GM19395 (cell line): Measurements from ENCODE around the gene SLBP.
A peak's percentile ranks its signal among the peaks of the same experiment; 100 is the strongest.

ENCODE experiments used
- ATAC-seq: cut with Tn5 transposase; IDR thresholded peaks from one replicate; pipeline ENCODE4 v1.9.1; 2021; ENCODE audit warnings: mild to moderate bottlenecking, moderate library complexity; ENCODE audit not compliant: unreplicated experiment

SLBP gene

DNA sequence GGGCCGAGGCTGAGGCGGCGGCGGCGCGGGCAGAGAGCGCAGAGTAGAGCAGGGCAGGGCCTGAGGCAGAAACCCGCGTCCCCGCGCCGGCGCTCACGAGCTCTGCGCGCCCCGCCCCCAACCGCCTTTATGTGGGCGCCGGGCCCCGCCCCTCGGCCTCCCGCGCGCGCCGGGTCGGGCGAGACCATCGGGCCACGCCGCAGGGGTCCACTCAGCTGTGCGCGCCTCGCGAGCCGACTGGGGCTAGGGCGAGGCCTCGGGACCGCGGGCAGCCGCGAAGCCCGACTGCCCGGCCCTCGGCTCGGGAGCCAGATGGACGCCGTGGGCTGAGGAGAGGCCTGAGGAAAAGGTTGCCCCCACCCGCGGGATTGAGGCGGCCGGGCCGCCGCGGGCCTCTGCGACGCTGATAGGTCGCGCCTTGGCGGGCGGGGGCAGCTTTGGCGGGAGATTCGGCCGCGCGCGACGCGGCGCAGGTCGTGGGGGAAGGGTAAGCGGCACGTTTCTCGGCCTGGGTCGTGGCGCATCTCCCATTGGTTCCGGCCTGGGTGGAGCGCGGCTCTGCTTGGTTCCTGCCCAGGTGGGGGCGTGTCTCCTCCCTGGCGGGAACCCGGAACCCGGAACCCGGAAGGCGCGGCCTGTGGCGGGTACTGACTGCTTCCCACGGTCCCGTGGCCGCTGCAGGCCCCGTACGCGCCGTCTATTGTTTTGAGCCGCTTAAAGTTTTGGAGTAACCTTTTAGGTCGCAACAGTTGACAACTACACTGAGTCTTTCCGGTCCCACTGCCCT, at the start of gene SLBP:
TSS of gene SLBP (minus strand) at position 104 of the 787 bp plus-strand sequence. CDS start 131 bp downstream, outside the sequence.
- ATAC-seq: peak; percentile 80

DNA sequence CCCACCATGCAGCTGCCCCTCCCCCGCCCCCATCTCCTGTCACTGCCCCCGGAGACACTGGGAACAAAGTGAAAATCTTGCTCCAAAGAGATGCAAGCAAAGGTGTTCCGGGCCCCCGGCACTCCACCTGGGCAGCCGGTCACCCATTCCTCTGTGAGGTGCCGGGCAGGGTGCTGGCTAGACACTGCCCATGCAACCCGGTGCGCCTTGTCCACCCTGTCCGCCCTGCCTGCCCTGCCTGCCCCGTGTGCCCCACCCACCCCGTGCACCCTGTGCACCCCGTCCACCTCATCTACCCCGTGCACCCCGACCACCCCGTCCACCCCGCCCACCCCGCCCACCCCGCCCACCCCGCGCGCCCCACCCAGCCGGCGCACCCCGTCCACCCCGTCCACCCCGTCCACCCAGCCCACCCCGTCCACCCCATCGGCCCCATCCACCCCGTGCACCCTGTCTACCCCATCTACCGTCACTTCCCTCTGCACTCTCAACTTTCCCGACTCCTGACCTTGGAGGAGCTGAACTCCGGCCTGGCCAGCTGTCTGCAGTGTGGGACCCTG, 49.1 kb upstream of the SLBP start:
- ATAC-seq: no peak

DNA sequence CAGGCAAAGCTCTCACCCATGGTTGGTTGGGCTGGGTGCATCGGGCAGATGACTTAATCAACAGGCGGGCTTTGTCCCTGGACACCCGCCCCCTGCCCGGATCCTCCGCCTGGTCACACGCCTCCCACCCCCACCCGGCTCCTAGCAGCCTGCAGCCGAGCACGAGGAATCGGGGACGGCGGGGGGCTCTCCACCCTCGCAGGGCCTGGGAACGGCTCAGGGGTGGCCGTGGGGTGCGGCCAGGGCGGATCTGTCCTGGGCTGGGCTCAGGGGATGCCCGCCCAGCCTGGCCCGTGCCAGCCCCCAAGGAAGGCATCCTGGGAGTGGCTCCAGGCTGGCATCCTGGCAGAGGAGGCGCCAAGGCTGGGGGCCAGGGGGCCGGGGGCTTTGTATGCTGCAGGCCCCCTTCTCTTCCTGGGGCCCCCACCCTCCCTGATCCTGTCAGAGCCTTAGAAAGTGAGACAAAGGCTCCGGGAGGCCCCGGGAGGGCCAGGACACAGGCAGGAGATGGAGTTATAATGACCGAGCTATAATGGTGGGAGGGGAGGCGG, 48.5 kb upstream of the SLBP start:
- no peak for ATAC-seq

DNA sequence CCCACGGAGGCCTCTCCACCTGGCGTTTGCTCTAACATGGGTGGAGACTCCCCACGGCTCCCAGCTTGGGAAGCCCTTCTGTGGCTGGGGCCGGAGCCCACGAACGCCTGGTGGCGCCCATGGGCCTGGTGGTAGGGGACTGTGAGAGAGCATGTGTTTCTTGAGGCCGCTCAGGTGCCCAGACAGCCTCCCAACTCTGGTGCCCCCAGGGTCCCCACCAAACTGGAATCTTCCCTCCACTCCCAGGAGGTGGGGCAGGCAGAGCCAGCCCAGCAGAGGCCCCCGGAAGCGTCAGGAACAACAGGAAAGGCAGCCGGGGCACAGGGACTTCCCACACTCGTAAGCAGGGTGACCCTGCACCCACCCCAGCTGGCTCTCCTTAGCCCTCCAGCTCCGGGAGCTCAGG, 47.7 kb upstream of the SLBP start:
- ATAC-seq: no peak

DNA sequence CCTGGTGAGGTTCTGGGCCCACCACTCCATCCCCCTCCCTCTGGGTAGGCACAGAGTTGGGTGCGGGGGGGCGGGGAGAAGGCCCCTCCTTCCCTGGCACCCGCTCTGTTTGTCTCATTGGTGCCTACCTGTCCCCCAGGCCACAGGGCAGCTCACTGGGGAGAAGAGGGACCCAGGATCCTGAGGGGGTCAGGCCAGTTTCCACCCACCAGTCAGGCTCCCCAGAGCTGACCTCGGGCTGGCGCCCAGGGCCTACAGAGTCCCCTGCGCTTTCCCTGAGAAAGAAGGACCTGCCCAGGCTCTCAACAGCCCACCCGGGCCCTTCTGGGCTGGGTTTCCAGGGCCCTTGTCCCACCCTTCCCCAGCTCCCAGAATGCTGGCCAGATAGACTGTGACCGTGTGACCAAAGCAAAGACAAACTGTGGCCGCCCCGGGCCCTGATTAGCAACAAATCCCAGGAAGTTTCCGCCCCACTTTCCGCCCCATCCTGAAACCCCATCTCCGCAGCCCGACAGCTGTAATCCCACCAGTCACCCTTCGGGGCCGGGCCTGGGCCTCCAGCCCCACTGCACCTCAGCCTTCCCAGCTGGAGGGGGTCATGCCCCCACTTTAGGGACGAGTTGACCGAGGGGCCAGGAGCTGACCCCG, 47.2 kb upstream of the SLBP start:
- no peak for ATAC-seq

DNA sequence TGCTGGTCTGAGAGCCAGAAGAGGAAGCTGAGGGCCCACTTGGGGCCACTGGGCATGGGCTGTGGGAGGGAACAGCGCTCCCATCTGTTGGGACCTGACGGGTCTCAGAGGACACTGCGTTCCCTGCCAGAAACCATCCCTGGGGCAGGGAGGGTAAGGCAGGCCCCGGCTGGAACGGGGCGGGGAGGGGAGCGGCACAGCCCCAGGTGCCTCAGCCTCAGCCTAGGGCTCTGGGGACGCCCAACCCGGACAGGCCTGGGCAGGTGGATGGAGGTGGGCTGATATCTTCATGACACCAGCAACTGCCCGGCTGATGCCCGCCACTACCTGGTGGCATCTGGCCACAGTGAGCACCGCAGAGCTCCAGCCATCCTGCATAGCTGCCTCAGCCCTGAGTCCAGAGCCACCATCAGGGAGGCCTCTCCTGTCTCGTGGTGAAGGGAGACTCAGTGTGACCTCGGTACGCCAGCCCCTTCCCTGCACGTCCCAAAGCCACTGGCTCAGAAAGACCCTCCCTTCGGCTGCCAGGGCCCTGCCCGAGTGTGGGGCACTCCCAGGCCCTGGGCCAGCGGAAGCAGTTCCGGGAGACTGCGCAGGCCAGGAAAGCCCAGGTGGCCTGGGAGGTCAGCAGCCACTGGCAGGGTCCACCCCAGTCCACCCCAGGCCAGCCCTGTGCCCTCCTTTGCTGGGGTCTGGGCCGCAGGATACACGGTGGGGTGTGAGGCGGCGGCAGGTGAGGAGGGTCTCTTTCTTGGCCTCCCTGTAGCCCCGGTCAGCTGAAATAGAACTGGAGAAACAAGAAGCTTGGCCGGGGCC, 46.4 kb upstream of the SLBP start:
- ATAC-seq: no peak

DNA sequence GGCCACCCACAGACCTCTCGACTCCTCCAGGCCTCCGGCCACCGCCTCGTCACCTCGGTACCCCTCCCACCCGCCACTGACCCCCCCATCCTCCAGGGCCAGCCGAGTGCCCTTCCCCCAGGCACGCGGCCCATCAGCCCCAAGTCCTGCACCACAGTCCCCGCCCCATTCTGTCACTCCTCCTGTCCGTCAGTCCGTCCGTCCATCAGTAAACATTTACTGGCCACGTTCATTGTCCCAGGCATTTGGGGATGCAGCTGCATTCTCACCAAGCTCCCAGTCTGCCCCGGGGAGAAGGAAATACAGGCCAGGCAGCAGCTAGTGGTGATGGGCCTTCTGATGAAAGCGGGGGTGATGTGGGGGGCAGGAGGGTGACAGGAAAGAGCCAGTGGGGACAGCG, 45.7 kb upstream of the SLBP start:
- ATAC-seq: no peak

DNA sequence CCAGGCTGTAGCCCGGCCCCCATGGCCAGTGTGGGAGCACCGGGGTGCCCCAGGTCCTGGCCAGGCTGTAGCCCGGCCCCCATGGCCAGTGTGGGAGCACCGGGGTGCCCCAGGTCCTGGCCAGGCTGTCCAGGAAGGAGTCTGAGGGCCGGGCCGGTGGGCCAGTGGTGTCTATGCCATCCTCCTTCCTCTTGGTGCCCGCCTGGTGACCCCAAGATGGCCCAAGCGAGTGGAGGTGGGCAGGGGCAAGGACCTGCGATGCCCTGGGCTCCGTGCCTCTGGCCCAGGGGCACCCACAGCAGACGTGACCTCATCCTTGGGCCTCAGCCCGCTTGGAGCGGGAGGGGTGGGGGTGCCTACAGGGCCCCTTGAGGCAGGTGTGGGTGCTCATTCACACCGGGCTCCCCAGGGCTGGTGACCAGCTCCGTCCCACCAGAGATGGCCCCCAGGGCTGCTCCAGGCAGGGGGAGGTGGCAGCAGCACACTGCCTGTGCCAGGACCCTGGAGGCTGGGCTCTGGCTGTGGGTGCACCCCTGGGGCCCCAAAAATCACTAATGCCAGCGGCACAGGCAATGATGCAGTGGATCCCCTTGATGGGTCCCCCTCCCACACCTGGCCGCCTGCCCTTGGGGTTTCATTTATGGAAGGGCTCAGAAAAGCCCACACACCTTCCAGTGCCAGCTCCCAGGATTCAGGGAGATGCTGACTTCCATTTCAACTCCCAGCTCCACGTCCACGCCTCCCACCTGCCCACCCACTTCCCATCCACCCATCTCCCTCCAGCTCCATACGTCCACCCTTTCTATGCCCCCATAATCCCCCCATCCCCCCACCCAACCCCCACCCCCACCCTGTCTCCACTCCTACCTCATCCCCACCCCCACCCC, 45.0 kb upstream of the SLBP start:
- no peak for ATAC-seq

DNA sequence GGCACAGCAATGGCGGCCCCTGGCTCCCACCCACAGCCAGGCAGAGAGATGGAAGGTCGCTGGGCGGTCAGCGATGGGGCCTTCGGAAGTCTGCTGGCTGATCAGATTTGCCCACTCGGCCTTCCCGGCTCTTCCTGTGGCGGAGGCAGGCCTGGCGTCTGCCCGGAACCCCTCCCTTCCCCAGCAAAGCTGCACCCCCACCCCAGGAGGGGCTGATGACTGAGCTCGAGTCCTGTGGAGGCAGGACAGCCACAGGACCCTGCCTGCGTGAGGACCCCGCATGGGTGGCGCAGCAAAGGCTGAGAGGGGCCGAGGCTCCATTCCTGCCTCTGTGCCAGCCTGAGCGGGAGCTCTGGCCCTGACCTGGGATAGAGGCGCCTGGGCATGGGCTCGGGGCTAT, 44.0 kb upstream of the SLBP start:
- ATAC-seq: no peak

DNA sequence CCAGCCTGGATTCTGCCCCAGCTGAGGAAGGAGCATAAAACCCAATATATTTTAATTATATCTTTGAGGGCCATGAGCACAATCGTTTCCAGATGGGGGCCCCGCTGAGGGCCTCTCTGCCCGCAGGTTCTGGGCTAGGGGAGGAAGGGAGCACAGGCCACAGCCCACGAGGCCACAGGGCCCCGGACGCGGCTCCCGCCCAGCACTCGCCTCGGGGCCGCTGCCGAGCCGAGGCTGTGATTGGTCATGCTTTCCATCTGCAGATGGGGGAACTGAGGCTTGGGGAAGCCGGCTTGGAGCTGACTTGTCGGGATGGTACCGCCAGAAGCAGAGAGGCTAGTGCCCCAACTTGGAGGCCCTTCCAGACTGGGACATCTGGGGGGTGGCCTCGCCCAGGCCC, 43.2 kb upstream of the SLBP start:
- ATAC-seq: no peak

DNA sequence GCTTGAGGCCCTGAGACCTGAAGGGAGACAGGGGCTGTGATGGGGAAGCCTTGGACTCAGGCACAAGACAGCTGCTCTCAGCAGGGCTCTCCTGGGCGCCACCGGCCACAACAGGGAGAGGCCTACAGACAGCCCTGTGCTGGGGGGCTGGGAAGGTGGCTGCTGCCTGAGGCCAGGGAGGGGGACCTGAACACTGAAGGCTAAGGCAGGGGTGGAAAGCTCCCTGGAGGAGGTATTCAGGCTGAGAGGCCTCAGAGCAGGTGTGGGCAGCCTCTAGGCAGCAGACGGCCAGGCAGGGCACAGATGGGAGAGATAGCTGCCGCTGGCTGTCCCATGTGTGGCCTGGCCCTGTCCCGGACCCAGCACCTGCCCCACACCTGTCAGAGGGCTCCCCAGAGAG, 42.2 kb upstream of the SLBP start:
- ATAC-seq: no peak

DNA sequence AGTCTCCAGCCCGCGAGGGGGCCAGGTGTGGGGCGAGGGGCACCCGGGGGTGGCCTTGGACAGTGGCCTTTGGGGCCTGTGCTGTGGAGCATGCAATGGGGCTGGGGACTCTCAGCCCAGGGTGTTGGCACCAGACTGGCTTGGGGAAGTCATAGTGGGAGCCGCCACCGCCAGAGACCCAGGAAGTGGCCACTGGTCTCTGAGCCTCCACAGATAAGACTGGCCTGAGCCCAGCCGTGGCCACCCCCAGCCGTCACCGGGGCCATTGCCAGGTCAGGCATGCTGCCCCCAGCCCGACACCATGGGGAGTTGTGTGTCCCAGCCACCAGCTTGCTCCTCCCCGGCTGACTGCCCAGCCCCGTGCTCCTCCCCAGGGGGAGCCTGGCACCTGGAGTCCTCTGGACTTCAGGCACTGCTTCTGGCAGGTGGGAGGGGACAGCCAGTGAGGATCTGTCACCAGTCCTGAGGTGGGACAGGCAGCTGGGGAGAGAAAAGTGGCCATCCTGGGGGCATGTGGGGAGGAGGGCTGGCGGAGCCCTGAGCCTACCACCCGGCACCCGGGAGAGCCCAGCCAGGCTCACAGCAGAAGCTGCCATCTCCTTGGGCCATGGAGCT, 41.7 kb upstream of the SLBP start:
- no peak for ATAC-seq

DNA sequence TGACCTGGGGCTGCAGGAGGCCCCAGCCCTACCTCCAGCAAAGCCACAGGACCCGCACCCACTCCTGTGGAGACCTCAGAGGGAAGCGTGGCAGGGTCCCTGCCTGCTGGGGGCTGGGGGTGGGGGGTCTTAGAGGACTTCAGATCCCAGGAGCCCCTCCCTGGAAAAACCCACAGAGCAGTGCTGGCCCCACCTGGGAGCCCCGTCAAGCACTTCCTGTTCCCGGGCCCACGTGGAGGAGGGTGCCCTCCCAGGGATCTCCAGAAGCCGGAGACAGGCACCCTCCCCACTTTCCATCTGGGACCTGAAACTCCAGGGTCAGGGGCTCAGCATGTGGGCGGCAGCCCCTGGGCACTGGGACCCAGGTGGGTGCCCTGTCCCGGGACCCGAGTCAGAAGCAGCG, 41.2 kb upstream of the SLBP start:
- ATAC-seq: no peak

DNA sequence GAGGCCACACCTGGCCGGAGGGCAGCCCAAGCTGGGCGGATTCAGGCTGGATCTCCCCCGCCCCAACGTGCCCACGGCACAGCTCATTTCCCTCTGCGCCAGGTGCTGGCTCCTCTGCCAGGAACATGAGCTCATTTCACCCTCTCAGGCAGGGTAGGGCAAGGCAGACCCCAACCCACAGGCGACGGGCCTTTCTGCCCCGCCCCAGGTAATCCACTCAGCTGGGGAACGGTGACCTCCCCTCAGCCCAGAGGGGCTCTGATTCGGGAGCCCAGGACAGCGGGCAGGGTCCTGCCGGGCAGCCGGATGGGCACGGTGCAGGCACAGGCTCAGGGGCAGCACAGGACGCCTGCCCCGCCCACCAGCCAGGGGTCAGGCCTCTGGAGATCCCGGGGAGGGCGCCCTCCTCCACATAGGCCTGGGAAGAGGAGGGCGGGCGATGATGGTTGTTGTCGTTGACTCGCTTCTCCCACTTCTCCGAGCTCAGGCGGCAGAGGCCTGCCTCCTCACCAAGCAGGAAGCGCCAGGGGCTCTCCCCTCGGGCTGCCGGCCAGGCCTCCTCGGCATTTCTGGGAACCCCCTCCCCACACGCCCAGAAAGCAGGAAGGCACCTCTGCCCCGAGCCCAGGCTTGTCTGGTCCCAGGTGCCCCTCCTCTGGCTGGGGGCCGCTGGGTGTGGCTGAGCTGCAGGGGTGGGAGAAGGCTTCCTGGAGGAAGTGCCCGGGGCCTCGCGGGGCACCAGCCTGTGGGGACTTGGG, 40.3 kb upstream of the SLBP start:
- ATAC-seq: no peak

DNA sequence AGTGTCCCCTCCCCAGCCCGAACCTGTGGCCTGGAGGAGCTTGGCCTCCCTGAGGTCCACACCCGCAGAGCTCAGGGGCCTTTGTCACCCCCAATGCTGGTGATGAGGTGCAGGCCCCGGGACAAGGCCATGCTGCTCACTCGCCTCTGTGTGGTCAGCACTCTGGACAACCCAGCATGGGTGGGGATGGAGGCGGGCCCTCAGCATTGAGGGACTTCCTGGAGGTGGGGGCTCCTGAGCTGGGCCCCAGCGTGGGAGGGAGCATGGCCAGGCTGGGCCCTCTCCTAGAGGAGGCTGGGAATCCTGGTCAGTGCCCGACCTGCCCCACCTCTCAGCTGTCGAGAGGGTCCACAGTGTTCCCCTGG, 39.8 kb upstream of the SLBP start:
- ATAC-seq: no peak

DNA sequence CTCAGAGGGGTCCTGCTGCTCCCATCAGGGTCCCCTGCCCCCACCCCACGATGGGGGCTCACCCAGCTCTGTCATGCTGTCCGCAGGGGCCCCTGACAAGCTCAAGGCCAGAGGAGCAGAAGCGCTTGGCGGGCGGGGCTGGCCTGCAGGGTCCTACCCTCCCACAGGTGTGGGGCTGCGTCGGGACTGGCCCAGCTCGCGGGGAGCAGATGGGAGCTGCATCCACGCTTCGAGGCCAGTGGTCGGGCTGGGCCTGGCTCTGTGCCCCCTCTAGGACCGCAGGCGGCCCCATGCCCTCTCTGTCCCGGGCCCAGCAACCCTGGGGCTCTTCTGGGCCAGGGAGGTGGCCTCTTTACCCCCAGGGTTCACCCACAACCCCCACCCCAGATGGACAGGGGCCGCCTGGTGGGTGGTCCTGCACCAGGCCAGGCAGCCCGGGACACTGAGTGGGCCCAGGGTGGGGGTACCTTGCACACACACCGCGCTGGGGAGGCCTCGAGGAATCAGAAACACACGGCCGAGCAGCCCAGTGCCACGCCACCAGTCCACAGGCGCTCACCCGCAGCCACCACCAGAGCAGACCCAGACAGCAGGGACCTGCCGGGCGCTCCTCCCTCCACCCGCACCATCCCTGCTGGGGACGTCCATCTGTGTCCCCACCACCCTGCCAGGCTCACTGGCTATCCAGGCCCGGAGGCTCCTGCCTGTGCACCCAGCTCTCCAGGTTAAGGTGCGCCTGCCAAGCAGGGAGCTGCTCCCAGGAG, 39.2 kb upstream of the SLBP start:
- ATAC-seq: no peak

DNA sequence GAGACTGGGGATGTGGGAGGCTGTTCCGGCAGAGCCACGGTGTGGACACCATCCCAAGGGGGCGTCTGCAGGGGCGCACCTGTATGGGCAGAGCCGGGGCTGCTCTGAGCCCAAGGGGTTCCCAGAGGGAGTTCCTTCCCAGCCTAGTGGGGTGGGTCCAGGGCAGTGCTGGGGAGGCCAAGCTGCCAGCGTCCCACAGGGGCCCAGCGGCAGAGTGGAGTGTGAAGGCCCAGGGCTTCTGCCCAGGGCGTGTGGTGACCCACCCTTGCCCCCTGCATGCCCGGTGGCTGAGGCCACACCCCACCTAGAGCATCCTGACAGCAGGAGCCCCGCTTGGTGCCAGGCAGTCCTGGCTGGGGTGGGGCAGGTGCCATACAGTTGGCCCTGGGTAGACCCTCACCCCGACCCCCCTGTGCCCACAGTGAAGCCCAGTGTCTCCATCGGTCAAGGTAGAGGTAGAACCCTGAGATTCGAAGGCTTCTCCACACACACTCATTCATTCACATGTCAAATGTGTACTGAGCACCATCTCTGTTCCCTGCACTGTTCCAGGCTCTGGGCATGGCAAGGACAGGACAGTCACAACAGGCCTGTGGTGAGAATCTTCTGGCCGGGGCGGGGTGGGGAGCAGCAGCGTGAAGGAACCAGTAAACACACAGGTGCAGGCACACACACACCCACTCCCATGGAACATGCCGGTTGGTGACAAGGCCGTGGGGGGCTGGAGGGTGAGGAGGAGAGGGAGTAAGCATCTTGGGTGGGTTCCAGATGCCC, 38.4 kb upstream of the SLBP start:
- ATAC-seq: no peak

DNA sequence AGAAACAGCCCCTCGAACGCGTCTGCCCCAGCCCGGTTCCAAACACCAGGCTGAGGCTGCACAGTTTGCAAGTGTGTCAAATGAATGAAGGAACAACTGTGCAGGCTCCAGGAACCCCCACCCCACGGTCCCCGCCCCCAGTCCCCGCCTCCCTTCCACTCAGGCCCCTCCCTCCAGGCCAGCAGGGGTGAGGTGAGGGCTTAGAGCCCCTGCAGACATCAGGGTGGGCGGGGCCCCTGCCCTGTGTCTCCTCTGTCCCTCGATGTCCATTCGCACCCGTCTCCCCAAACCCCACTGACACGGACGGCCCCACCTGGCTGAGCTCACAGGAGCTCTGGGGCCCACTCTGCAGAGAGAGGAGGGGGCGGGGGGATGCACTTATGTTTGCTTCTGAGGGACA, 37.7 kb upstream of the SLBP start:
- no peak for ATAC-seq
